RWPE2 (cell line): Measurements from ENCODE around the gene ZACN.
A peak's percentile ranks its signal among the peaks of the same experiment; 100 is the strongest.

ENCODE experiments used
- ATAC-seq: fragments of 200-7000 bp; cut with Tn5 transposase; 3 replicates; pipeline ENCODE4 v1.9.1; 2021; ENCODE audit warnings: low read depth
- DNase-seq: peaks from one replicate; pipeline ENCODE4 v3.0.0-alpha.2; 2020; ENCODE audit warnings: low spot score
- H3K27ac ChIP-seq: fragments of 450-650 bp; 2 replicates; pipeline ENCODE4 v1.5.1; 2017; ENCODE audit warnings: mild to moderate bottlenecking; ENCODE audit not compliant: poor library complexity, severe bottlenecking
- H3K27me3 ChIP-seq: fragments of 250-450 bp; sonication (Bioruptor Pico); 2 replicates; pipeline ENCODE4 v1.5.1; 2021; ENCODE audit warnings: mild to moderate bottlenecking, moderate library complexity; ENCODE audit not compliant: insufficient read depth, poor library complexity, severe bottlenecking
- H3K36me3 ChIP-seq: fragments of 250-450 bp; sonication (Bioruptor Pico); 2 replicates; pipeline ENCODE4 v1.5.1; 2020; ENCODE audit warnings: low read depth, mild to moderate bottlenecking, moderate library complexity
- H3K4me1 ChIP-seq: fragments of 250-450 bp; sonication (Bioruptor Pico); 2 replicates; pipeline ENCODE4 v1.5.1; 2021; ENCODE audit warnings: mild to moderate bottlenecking, moderate library complexity; ENCODE audit not compliant: insufficient read depth, poor library complexity, severe bottlenecking
- H3K4me3 ChIP-seq: fragments of 250-450 bp; sonication (Bioruptor Pico); 2 replicates; pipeline ENCODE4 v1.5.1; 2021; ENCODE audit warnings: mild to moderate bottlenecking, moderate library complexity; ENCODE audit not compliant: severe bottlenecking
- H3K9me3 ChIP-seq: fragments of 250-450 bp; sonication (Bioruptor Pico); 2 replicates; pipeline ENCODE4 v1.5.1; 2021; ENCODE audit warnings: mild to moderate bottlenecking, moderate library complexity; ENCODE audit not compliant: severe bottlenecking
- CTCF ChIP-seq: fragments of 450-650 bp; IDR thresholded peaks from one replicate; pipeline ENCODE4 v1.5.1; 2017; ENCODE audit warnings: mild to moderate bottlenecking, moderate library complexity; ENCODE audit not compliant: poor library complexity, severe bottlenecking

ZACN gene

GRCh38 chr17:76094046-76094445, 15.1 kb downstream of the ZACN start:
- no peak for ATAC-seq

GRCh38 chr17:76095943-76096342, 17.0 kb downstream of the ZACN start:
- Histone ChIP-seq H3K4me3 (no peak overlapping the region), H3K36me3 (peaks cover 73% of the 10 kb centered on the region), H3K4me1 (no peaks in the 10 kb centered on the region), H3K27ac (no peak overlapping the region), H3K27me3 (no peaks in the 10 kb centered on the region), H3K9me3 (no peaks in the 10 kb centered on the region)
- ATAC-seq (no peak), DNase-seq (no peak)
- no peak for TF ChIP-seq CTCF

More at GRCh38 chr17:76094046-76094445, 15.1 kb downstream of the ZACN start:
- Histone ChIP-seq H3K4me1 (no peaks in the 10 kb centered on the region), H3K9me3 (no peaks in the 10 kb centered on the region), H3K27me3 (no peaks in the 10 kb centered on the region), H3K4me3 (no peak overlapping the region), H3K36me3 (peaks cover 70% of the 10 kb centered on the region), H3K27ac (no peak overlapping the region)
- DNase-seq: no peak
- TF ChIP-seq CTCF: no peak

GRCh38 chr17:76097716-76098295, 18.8 kb downstream of the ZACN start:
- peaks cover 84% of the 10 kb centered on the region for H3K36me3 ChIP-seq

GRCh38 chr17:76102944-76103273, 23.9 kb downstream of the ZACN start:
- peaks cover 44% of the 10 kb centered on the region for H3K36me3 ChIP-seq
- H3K4me1 ChIP-seq: peaks cover 6% of the 10 kb centered on the region
- peak; percentile 11 for ATAC-seq
- no peak for DNase-seq
- H3K4me3 ChIP-seq: peak overlapping the region; percentile 73
- H3K27me3 ChIP-seq: no peaks in the 10 kb centered on the region
- peak overlapping the region; percentile 24 for H3K27ac ChIP-seq
- TF ChIP-seq CTCF: no peak
- H3K9me3 ChIP-seq: no peaks in the 10 kb centered on the region

More at GRCh38 chr17:76097716-76098295, 18.8 kb downstream of the ZACN start:
- Histone ChIP-seq H3K4me1 (peaks cover 3% of the 10 kb centered on the region), H3K9me3 (no peaks in the 10 kb centered on the region), H3K4me3 (no peak overlapping the region), H3K27me3 (no peaks in the 10 kb centered on the region), H3K27ac (no peak overlapping the region)
- DNase-seq (no peak), ATAC-seq (no peak)
- TF ChIP-seq CTCF: no peak

GRCh38 chr17:76103274-76104139, 24.5 kb downstream of the ZACN start, which contains the start of gene EXOC7:
TSS of gene EXOC7 (minus strand) at chr17:76103787. CDS start at chr17:76103692, 95 bp downstream.
- H3K27ac ChIP-seq: peak within 1 kb of the TSS; percentile 24
- DNase-seq: peak; percentile 84
- no peaks in the 10 kb centered on the region for H3K27me3 ChIP-seq
- TF ChIP-seq CTCF: no peak
- H3K4me3 ChIP-seq: peak within 1 kb of the TSS; percentile 73
- peaks cover 6% of the 10 kb centered on the region for H3K4me1 ChIP-seq
- no peaks in the 10 kb centered on the region for H3K9me3 ChIP-seq
- H3K36me3 ChIP-seq: peaks cover 38% of the 10 kb centered on the region
- ATAC-seq: peak; percentile 83
